GM12874 (cell line): ENCODE results near the gene TRAFD1.

Experiments
- CTCF ChIP-seq: IDR thresholded peaks from 2 replicates; pipeline ENCODE4 v1.5.1; 2011; ENCODE audit warnings: low read depth, mild to moderate bottlenecking, control low read depth, low read length, moderate library complexity; ENCODE audit not compliant: insufficient read depth

The TRAFD1 gene

GRCh38 chr12:112194601-112195247, 69.4 kb downstream of the TRAFD1 start:
- no peak for TF ChIP-seq CTCF

- no peak for TF ChIP-seq CTCF
These were observed 71.0 kb downstream of the TRAFD1 start for GRCh38 chr12:112196196-112196875.

- peak; percentile 63 for TF ChIP-seq CTCF
These were observed 72.9 kb downstream of the TRAFD1 start for GRCh38 chr12:112198120-112198733.

- TF ChIP-seq CTCF: no peak
These were observed 73.8 kb downstream of the TRAFD1 start for GRCh38 chr12:112199136-112199535.
